ENCODE results near the gene AP3B1.

Gene AP3B1, protein sequence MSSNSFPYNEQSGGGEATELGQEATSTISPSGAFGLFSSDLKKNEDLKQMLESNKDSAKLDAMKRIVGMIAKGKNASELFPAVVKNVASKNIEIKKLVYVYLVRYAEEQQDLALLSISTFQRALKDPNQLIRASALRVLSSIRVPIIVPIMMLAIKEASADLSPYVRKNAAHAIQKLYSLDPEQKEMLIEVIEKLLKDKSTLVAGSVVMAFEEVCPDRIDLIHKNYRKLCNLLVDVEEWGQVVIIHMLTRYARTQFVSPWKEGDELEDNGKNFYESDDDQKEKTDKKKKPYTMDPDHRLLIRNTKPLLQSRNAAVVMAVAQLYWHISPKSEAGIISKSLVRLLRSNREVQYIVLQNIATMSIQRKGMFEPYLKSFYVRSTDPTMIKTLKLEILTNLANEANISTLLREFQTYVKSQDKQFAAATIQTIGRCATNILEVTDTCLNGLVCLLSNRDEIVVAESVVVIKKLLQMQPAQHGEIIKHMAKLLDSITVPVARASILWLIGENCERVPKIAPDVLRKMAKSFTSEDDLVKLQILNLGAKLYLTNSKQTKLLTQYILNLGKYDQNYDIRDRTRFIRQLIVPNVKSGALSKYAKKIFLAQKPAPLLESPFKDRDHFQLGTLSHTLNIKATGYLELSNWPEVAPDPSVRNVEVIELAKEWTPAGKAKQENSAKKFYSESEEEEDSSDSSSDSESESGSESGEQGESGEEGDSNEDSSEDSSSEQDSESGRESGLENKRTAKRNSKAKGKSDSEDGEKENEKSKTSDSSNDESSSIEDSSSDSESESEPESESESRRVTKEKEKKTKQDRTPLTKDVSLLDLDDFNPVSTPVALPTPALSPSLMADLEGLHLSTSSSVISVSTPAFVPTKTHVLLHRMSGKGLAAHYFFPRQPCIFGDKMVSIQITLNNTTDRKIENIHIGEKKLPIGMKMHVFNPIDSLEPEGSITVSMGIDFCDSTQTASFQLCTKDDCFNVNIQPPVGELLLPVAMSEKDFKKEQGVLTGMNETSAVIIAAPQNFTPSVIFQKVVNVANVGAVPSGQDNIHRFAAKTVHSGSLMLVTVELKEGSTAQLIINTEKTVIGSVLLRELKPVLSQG

DNA sequence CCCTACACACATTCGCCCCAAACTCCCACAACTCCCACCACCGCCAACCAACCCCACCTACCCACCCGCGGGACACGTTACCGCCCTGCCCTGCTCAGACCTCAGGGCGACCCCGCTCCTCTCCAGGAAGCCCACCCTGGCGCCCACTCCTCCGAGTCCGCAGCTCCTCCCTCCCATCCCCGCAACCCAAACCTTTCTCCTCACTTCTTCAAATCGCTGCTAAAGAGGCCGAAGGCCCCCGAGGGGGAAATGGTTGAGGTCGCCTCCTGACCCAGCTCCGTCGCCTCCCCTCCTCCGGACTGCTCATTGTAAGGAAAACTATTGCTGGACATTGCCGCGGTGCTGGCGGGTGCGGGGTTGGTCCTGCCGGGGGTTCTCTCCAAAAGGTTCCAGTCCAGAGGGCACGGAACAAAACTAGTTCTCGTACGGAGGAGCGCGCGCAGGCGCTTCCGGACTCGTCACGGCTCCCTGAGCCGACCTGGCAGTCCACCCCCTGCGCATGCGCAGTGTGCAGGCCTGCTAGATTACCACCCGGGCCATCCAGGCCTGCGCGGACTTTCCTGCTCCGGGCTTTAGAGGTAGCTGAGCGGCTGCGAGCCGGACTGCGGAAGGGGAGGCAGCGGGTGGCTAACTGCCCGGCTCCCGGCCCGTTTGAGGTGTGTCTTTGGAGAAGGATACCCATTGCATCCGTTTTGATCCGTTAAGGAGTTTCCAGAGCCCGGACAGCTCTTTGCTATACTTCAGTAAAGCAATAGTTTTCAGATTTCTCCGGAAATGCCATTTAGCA lies at the start of gene AP3B1:
Gene AP3B1, minus strand, starts transcription at position 451 of the 787 bp plus-strand sequence. Its CDS starts 119 bp downstream, at position 332.
- DNase-seq = peak; percentile 93 to 97

DNA sequence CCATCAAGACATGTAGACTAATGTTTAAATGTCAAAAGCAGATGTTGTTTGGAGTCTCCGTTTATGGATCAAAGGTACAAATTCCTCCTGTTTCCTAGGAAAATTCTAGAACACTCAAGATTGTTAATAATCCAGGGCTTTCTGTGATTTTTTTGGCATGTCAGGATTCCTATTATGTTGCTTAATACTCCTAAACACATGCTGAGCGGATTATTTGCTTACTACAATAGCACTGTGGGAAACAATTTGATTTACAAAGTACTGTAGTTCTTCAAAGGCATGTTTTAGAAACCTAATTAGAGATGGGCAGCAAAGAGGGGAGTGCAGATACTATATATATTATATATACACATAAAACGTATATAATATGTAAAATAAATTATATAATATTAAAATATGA lies 46.9 kb upstream of the AP3B1 start:
- DNase-seq = no peak

DNA sequence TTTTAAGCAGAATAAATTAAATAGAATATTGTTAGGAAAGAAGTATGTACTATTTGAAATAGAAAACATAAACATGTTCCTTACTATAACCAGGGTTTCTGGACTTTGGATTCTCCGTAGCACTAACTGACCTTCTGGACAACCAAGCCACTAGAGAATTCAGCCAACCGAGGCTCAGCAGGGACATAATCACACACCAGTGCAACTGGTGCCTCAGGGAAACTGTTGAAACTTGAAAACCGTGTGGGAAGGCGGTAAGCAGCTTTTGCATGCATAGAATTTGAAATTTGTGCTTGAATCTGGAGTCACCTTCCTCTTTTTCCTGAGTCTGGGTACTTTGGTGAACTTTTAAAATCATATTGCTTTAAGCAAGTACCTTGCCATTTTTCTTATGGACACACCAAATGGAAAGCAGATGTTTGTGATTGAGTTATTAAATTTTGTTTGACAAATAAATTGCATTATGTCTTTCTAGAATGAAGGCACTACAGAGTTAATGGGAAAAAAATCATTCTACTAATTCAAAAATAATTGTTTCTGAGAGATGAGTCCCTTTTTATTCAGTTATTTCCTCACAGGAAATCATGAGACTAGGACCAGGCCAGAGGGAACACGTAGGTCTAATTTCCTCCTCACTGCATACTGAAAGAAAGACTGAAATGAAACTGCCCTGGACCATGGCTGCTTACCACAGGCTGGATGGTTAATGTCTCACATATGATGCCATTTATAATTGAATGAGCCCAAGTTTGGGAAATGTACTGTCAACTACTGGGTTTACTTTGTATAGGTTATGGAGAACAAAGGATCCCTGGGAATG lies 45.3 kb upstream of the AP3B1 start:
- no peak for DNase-seq

DNA sequence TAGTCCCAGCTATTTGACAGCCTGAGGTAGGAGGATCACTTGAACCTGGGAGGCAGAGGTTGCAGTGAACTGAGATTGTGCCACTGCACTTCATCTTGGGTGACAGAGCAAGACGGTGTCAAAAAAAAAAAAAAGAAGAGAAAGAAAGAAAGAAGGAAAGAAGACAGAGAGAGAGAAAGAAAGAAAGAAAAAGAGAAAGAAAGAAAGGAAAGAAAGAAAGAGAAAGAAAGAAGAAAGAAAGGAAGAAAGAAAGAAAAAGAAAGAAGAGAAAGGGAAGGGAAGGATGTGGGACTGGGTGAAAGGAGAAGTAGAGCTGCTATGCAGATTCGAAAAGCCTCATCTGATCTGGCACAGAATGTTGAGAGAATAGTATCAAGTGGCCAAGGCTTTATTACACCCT lies 42.2 kb upstream of the AP3B1 start:
- DNase-seq = no peak

DNA sequence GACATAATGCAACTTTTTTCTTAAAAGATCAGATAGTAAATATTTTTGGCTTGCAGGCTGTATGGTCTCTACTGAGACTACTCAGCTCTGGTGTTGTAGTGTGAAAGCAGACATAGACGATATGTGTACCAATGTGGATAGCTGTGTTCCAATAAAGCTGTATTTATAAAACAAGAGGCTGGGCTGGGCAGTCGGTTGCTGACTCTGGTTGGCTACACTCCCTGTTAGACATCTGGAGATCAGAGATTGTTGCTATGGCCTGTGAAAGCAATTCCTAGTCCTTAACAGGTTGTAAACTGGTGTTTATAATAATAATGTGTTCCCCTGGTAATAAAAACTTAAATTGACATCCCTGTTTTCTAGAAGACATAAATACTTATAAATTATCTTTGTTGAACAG lies 41.5 kb upstream of the AP3B1 start:
- no peak for DNase-seq

DNA sequence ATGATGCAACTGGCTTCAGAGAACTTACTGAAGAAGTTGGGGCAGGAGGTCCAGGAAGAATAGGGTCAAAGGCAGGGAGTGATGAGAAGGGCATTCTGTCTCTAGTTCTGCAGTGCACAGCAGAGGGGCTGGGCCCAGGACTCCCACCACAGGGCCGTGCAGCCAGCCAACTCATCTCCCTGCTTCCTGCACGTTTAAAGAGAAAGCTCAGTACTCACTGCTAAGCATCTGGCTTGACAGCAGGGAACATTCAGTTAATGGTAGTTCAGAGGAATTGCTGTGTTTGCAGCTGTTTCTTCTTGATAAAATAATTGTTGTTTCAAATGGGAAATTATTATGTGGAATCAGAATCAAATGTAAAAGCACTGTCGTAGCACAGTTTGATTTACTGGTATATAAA lies 40.3 kb upstream of the AP3B1 start:
- DNase-seq = no peak

DNA sequence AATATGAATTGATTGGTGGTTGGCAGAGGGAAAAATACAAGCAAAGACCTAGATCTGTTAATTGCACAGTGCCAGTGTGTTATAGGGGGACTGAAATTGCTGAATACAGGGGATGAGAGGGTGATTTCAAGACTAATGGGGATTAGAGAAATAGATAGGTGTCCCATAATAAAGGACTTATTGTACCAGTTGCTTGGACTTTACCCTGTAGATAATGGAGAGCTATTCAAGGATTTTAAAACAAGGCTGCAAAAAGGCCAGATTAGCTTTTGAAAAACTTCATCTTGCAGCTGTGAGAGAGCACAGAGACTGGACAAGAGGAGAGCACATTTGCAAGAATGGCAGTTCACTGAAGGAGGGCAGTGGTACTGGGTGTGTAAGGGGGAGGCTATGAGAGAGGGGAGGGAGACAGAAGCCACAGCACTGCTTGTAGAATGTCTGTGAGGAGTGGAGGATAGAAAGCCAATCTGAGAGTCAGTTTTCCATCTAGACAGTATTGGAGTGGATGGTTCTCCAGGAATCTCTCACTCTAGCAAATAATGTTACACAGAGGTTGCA lies 37.1 kb upstream of the AP3B1 start:
- DNase-seq = no peak

DNA sequence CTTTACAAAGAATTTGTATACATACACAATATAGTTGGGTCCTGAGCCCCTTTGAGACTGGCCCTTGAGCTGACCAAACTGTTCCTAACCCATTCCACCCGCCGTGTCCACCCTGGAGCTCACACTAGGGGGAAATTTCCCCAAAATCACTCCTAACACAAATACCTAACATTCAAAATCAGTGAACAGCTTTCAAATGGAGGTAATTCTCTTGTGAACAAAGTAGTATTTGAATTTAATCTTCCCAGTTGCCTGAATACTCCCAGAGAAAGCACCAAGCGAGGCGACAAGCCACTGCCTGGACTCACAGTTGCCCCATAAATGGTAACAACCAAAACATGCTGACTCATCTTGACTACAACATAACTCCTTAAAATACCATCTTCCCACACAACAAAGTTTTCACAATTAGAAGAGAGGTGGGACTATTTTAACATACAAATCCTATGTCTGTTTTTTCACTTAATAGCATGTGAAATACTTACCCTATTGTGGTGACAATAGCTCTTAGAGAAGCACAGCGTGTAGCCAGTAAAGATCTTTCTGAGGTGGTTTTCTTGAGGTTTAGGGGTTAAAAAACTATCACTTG lies 34.2 kb upstream of the AP3B1 start:
- no peak for DNase-seq

DNA sequence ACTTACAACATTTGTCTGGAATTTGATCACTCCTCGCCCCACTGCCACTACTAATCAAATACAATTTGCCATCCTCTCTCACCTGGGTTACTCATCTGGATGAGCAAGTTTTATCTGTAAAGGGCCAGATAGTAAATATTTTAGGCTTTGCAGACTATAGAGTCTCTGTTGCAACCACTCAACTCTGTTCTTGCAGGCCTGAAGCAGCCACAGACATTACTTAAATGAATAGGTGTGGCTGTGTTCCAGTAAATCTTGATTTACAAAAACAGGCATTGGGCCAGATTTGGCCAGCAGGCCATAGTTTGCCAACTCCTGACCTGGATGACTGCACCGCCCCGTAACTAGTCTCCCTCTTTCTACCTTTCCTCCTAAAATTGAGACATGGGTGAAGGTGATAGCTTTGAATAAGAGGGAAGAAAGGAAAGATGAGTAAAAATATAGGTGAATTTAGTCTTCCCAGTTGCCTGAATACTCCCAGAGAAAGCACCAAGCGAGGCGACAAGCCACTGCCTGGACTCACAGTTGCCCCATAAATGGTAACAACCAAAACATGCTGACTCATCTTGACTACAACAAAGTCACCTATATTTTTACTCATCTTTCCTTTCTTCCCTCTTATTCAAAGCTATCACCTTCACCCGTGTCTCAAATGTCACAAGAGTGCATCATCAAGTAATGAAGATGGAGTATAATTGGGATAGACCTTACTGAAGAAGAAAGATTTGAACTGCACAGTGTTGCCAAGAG lies 33.4 kb upstream of the AP3B1 start:
- DNase-seq = no peak

DNA sequence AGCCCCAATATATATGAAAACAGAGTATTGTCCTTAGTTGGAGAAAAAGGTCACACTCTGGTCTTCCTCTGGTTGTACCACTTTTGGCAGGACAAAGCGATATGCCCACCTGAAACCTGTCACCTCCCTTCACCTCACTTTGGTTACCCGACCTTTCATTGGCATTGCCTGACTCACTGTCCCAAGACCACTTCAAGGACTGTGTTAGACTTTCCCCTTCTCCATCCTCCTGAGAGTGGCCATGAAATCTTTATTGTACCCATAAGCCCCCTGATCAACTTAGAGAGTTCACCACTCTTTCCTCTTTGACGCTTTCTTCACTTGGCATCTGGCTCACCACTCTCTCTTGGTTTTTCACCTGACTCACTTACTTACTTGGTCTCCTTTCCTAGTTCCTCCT lies 32.4 kb upstream of the AP3B1 start:
- no peak for DNase-seq

DNA sequence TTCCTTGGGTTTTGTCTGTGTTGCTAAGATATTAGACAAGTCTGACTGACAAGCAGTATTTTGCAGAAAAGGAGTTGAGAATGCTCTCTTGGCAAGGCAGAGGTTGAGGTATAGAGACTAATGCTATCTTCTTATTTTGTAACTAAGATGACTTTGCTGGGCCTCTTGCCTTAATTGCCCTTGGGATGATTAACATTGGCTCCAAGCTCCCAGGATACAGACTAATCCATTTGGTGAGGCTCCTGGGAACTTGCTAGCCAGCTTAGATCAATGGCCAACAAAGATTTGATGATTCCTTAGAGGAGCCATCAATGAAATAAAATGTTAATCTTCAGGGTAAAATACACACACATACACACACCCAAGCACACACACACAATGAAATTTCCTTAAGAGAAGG lies 28.7 kb upstream of the AP3B1 start:
- DNase-seq = no peak

DNA sequence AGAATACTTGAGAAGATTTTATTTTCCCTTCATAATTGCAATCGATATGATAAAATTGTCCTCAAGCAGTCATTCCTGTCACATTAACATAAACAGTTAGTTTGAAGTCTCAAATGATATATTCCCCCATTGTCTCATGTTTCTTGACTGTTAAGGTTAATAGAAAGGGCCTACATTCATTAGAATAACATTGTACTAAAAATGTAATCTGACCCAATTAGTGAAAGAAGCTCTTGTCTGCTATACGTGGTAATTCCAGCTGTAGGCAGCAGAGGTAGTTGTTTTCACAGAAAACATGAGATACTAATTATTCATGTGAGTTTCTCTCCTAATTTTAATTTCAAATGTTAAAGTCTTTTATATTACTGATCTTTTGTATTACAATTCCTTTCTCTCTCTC lies 25.9 kb upstream of the AP3B1 start:
- no peak for DNase-seq

DNA sequence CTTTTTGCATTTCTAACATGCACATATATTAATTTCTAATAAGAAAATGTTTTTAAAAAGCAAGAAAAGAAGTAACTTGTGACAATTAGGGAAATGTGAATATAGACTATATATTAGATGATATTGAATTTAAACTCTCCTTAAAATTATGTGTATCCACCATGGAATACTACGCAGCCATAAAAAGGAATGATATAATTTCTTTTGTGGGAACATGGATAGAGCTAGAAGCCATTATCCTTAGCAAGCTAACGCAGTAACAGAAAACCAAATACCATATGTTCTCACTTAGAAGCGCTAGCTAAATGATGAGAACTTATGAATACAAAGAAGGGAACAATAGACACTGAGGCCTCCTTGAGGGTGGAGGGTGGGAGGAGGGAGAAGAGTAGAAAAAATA lies 23.8 kb upstream of the AP3B1 start:
- DNase-seq = no peak

DNA sequence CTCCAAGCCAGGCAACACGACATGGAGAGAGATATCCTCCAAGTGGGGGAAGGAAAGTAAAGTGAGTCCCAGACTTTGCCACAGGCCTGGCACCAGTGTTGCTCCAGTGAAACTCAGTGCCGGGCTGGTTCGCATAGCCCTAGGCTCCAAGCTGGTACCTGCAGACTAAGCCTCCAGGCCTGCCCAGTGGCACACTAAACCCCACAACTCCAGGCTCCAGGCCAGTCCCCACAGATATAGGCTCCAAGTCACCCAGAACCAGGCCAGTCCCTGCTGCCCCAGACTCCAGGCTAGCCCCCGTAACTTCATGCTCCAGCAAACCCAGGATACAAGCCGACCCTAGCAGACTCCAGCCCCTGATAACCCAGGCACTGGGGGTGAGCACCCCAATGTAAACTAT lies 23.0 kb upstream of the AP3B1 start:
- no peak for DNase-seq

DNA sequence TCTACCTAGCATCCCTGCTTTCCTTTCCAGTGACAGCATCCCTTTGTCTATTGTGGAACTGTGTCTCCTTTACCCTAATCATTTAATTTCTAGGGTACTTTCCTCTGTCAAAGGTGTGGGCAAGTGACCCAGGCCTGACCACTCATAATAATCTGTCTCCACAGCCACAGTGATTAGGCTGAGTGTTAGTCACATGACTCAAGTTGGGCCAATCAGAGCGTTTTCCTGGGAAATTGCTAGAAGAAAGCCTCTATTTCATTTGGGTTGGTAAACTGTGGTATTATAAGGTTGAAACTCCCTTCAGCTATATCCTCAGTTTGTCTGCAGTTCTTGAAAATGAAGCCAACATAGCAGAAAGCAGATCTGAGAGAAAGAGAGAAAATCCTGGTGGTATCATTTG lies 14.2 kb upstream of the AP3B1 start:
- DNase-seq = no peak

DNA sequence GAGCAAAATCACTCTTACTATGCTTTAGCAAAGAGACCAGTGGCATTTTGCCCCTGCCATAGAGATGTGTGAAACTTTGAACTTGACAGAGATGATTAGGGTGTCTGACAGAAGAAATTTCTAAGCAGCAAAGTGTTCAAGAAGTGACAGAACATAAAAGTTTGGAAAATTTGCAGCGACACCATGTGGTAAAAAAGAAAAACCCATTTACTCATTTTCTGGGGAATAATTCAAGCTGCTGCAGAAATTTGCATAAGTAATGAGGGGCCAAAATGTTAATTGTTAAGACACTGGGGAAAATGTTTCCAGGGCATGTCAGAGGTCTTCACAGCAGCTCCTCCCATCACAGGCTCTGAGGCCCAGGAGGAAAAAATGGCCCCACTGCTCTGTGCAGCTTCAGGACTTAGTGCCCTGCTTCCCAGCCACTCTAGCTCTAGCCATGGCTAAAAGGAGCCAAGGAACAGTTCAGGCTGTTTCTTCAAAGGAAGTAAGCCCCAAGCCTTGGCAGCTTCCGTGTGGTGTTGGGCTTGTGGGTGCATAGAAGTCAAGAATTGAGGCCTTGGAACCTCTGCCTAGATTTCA lies 6.1 kb upstream of the AP3B1 start:
- no peak for DNase-seq

DNA sequence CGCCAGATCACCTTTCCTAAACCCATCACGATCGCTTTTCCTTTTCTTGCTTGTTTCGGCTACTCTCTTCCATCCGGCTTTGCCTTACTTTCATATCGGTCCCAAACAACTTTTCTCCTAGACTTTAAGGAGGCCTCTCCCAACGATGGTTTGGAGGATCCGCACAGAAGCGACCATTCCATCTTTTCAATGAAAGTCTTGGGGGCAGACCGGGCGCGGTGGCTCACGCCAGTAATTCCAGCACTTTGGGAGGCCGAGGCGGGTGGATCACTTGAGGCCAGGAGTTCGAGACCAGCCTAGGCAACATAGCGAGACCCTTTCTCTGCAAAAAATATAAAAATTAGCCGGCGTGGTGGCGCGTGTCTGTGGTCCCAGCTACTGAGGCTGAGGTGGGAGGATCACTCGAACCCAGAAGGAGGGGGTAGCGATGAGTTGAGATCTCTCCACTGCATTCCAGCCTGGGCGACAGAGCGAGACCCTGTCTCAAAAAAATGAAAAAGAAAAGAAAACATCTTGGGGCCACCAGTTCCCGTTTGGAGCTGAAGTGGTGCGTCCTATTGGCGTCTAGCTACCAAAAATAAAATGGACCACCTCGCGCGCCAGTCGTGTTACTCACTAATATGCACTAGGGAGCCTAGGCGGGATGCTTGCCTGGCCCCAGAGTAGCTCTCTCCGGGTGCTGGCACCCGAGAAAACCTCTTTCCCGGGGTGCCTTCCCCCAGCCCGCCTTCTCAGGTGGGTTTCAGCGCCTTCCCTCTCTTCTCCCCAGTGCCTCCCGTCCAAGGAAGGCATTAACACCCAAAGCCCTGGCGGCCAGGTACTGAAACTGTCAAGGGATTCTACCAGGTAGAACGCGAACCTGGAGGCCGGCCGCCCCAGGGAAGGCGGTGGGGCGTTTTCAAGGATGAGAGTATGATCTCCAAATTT lies 800 bp upstream of the AP3B1 start:
- DNase-seq = peak; percentile 41 to 44

DNA sequence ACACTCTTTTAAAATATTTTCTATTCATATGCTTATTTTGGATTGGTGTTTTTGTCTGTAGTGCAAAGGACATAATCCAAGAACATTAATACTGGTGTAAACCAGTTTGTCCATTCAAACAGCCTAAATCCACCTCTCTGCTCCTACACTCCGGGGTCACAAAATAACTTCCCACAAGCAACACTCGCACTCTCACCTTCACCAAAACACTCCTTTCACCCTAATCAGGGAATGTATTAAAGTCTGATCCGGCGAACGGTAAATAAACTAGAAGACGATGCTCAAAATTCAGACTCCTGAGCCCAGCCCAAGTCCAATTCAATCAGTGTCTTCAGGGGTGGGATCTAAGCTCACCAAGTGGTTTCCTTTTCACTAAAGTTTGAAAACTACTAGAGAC lies 649 bp downstream of the AP3B1 start:
- DNase-seq = no peak

DNA sequence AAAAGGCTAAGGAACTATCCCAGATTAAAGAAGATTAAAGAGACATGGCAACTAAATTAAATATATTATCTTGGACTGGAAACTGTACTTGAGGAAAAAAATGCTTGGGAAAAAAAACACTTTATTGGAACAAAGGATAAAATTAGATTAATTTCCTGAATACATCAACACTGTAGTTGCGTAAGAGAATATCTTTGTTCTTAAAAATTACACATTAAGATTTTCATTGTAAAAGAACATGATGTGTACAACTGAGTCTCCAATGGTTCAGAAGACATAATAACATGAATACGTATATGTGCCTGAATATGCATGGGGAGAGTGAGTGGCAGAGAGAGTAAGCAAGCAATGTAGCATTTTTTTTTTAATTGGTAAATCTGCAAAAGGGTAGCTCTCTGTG lies 2.8 kb downstream of the AP3B1 start:
- DNase-seq = no peak
